HEK293 (cell line): Measurements from ENCODE around the gene CABP5.

Source experiments
- AEBP2 ChIP-seq: fragments of 450-650 bp; formaldehyde crosslinking; IDR thresholded peaks from 2 replicates; pipeline ENCODE4 v1.5.1; 2016; ENCODE audit warnings: missing biosample characterization, missing genetic modification characterization, borderline replicate concordance
- CTCF ChIP-seq: fragments of 450-650 bp; formaldehyde crosslinking; IDR thresholded peaks from 2 replicates; pipeline ENCODE4 v1.5.1; 2016; ENCODE audit warnings: missing biosample characterization, missing genetic modification characterization
- FEZF1 ChIP-seq: fragments of 450-650 bp; formaldehyde crosslinking; IDR thresholded peaks from 2 replicates; pipeline ENCODE4 v1.5.1; 2016; ENCODE audit warnings: missing biosample characterization, missing genetic modification characterization
- HIC1 ChIP-seq: fragments of 450-650 bp; formaldehyde crosslinking; IDR thresholded peaks from 2 replicates; pipeline ENCODE4 v1.5.1; 2016; ENCODE audit warnings: missing biosample characterization, missing genetic modification characterization
- MEIS1 ChIP-seq: sonication (generic); formaldehyde crosslinking; IDR thresholded peaks from 2 replicates; pipeline ENCODE4 v1.8.1; 2022; ENCODE audit warnings: missing genetic modification reagents, mild to moderate bottlenecking, borderline replicate concordance
- REST ChIP-seq: fragments of 450-650 bp; formaldehyde crosslinking; IDR thresholded peaks from 2 replicates; pipeline ENCODE4 v1.5.1; 2016; ENCODE audit warnings: missing biosample characterization, missing genetic modification characterization
- YY1 ChIP-seq: fragments of 450-650 bp; formaldehyde crosslinking; IDR thresholded peaks from 2 replicates; pipeline ENCODE4 v1.5.1; 2018; ENCODE audit warnings: missing biosample characterization, missing genetic modification characterization
- ZNF157 ChIP-seq: fragments of 450-650 bp; formaldehyde crosslinking; IDR thresholded peaks from 2 replicates; pipeline ENCODE4 v1.5.1; 2016; ENCODE audit warnings: missing biosample characterization, missing genetic modification characterization
- ZNF169 ChIP-seq: fragments of 450-650 bp; formaldehyde crosslinking; IDR thresholded peaks from 2 replicates; pipeline ENCODE4 v1.5.1; 2016; ENCODE audit warnings: missing biosample characterization, missing genetic modification characterization
- ZNF530 ChIP-seq: fragments of 450-650 bp; formaldehyde crosslinking; IDR thresholded peaks from 2 replicates; pipeline ENCODE4 v1.5.1; 2016; ENCODE audit warnings: low read depth, missing biosample characterization, missing genetic modification characterization

GRCh38 chr19:48060381-48060780, 16.5 kb upstream of the CABP5 start:
- TF ChIP-seq CTCF (tag by site-specific recombination) (no peak), AEBP2 (no peak), ZNF530 (no peak), MEIS1 (CRISPR knock-in tag) (no peak), HIC1 (tag by site-specific recombination) (no peak), REST (no peak), ZNF157 (tag by site-specific recombination) (no peak), YY1 (tag by site-specific recombination) (no peak), FEZF1 (no peak), ZNF169 (no peak)
